Pulmonary artery endothelial cell (primary cell): Measurements from ENCODE around the gene TLK1. TPM values are rescaled to one million over a fixed set of nuclear protein-coding genes. Genes with fewer than 3 reads are reported as not detected.
"Not testable (repeated sequence)": the region's sequence is repeated elsewhere in the genome, so short reads cannot be mapped to it uniquely, and the experiment has no call there.

ENCODE experiments used
- DNase-seq: peaks from one replicate; pipeline ENCODE4 v3.0.0-alpha.2; 2011; ENCODE audit warnings: low read depth, low spot score
- total RNA-seq: library from RNA; depleted of rRNA; stranded (reverse); fragments of >200 nt; gene quantifications from 2 replicates; pipeline ENCODE4 v1.2.3, GENCODE V29; 2014

Gene TLK1
- total RNA-seq, 1 donor from 2014 or later, result 12.2 TPM

- DNase-seq, result no peak
These were observed 9.1 kb upstream of the TLK1 start for GRCh38 chr2:171169839-171170238.

GRCh38 chr2:171169333-171169732, 8.6 kb upstream of the TLK1 start:
- DNase-seq, result no peak

- no peak for DNase-seq
These were observed 6.8 kb upstream of the TLK1 start for GRCh38 chr2:171167352-171167997.

GRCh38 chr2:171166328-171166983, 5.8 kb upstream of the TLK1 start:
- DNase-seq, result no peak

GRCh38 chr2:171165967-171166327, 5.3 kb upstream of the TLK1 start:
- no peak for DNase-seq

GRCh38 chr2:171163261-171163660, 2.6 kb upstream of the TLK1 start:
- DNase-seq, result no peak

- not testable (repeated sequence) for DNase-seq
These were observed 2.0 kb upstream of the TLK1 start for GRCh38 chr2:171162522-171163197.

GRCh38 chr2:171160956-171161740, 455 bp upstream of the TLK1 start:
- peak; percentile 7 for DNase-seq

- peak; percentile 44 for DNase-seq
These were observed 1.1 kb downstream of the TLK1 start for GRCh38 chr2:171159372-171160118.

- no peak for DNase-seq
These were observed 1.8 kb downstream of the TLK1 start for GRCh38 chr2:171158790-171159371.

- DNase-seq, result no peak
These were observed 2.5 kb downstream of the TLK1 start for GRCh38 chr2:171158036-171158789.

GRCh38 chr2:171157109-171157500, 3.6 kb downstream of the TLK1 start:
- DNase-seq, result no peak

GRCh38 chr2:171154348-171154747, 6.3 kb downstream of the TLK1 start:
- DNase-seq, result no peak

GRCh38 chr2:171150694-171151285, 9.9 kb downstream of the TLK1 start:
- no peak for DNase-seq

- DNase-seq, result no peak
These were observed 10.6 kb downstream of the TLK1 start for GRCh38 chr2:171149986-171150693.

- DNase-seq, result no peak
These were observed 11.3 kb downstream of the TLK1 start for GRCh38 chr2:171149171-171149938.

- peak; percentile 4 for DNase-seq
These were observed 13.6 kb downstream of the TLK1 start for GRCh38 chr2:171147081-171147480.

GRCh38 chr2:171146633-171147032, 14.1 kb downstream of the TLK1 start:
- DNase-seq, result peak; percentile 30
